DLD1 (cell line): ENCODE results near the gene ARL5A.

ENCODE experiments used
- in situ Hi-C: cut with HindIII; loops from 2 replicates; pipeline ENCODE4 v1.10.0; 2017; ENCODE audit warnings: low sequenced_read_pairs

The ARL5A gene

GRCh38 chr2:151841047-151841424 is 12.8 kb upstream of the ARL5A start:
- in situ Hi-C loops: no loop called here

- in situ Hi-C loops: no loop called here
These were observed 12.2 kb upstream of the ARL5A start for GRCh38 chr2:151840216-151841046.

GRCh38 chr2:151837926-151838325 is 9.7 kb upstream of the ARL5A start:
- in situ Hi-C loops: no loop called here

- in situ Hi-C loops: no loop called here
These were observed 5.8 kb upstream of the ARL5A start for GRCh38 chr2:151833984-151834383.

- in situ Hi-C loops: no loop called here
These were observed 2.7 kb upstream of the ARL5A start for GRCh38 chr2:151830961-151831360.

- in situ Hi-C loops: no loop called here
These were observed 686 bp upstream of the ARL5A start for GRCh38 chr2:151828890-151829324.

GRCh38 chr2:151827564-151828142 is 568 bp downstream of the ARL5A start:
- in situ Hi-C loops: no loop called here

- in situ Hi-C loops: no loop called here
These were observed 1.5 kb downstream of the ARL5A start for GRCh38 chr2:151826737-151827157.

GRCh38 chr2:151824886-151825285 is 3.3 kb downstream of the ARL5A start:
- in situ Hi-C loops: no loop called here

- in situ Hi-C loops: no loop called here
These were observed 4.6 kb downstream of the ARL5A start for GRCh38 chr2:151823651-151824050.

- in situ Hi-C loops: no loop called here
These were observed 8.3 kb downstream of the ARL5A start for GRCh38 chr2:151819920-151820319.

- in situ Hi-C loops: no loop called here
These were observed 10.3 kb downstream of the ARL5A start for GRCh38 chr2:151817929-151818328.

- in situ Hi-C loops: no loop called here
These were observed 11.4 kb downstream of the ARL5A start for GRCh38 chr2:151816843-151817242.

GRCh38 chr2:151815821-151816489 is 12.3 kb downstream of the ARL5A start:
- in situ Hi-C loops: no loop called here

GRCh38 chr2:151810489-151810888 is 17.7 kb downstream of the ARL5A start:
- in situ Hi-C loops: no loop called here

- in situ Hi-C loops: no loop called here
These were observed 19.2 kb downstream of the ARL5A start for GRCh38 chr2:151809073-151809383.

GRCh38 chr2:151808258-151809072 is 19.8 kb downstream of the ARL5A start:
- in situ Hi-C loops: no loop called here

GRCh38 chr2:151805961-151806360 is 22.3 kb downstream of the ARL5A start:
- in situ Hi-C loops: no loop called here

- in situ Hi-C loops: no loop called here
These were observed 22.9 kb downstream of the ARL5A start for GRCh38 chr2:151805343-151805742.

GRCh38 chr2:151803811-151804210 is 24.4 kb downstream of the ARL5A start:
- in situ Hi-C loops: no loop called here

GRCh38 chr2:151802315-151802714 is 25.9 kb downstream of the ARL5A start:
- in situ Hi-C loops: no loop called here
